K562 treated with DMSO at 1 percent for 4 hours (cell line): ENCODE data around the gene TOP1. TPM values are rescaled to one million over a fixed set of nuclear protein-coding genes. Genes with fewer than 3 reads are reported as not detected.

Source experiments
- total RNA-seq: library from RNA; unstranded; fragments of 300-600 nt; gene quantifications from 2 replicates; pipeline ENCODE4 v1.2.3, GENCODE V29; 2022; ENCODE audit not compliant: insufficient read depth

The TOP1 gene
- total RNA-seq, result 62.6 and 67.0 TPM in 2 replicates

DNA sequence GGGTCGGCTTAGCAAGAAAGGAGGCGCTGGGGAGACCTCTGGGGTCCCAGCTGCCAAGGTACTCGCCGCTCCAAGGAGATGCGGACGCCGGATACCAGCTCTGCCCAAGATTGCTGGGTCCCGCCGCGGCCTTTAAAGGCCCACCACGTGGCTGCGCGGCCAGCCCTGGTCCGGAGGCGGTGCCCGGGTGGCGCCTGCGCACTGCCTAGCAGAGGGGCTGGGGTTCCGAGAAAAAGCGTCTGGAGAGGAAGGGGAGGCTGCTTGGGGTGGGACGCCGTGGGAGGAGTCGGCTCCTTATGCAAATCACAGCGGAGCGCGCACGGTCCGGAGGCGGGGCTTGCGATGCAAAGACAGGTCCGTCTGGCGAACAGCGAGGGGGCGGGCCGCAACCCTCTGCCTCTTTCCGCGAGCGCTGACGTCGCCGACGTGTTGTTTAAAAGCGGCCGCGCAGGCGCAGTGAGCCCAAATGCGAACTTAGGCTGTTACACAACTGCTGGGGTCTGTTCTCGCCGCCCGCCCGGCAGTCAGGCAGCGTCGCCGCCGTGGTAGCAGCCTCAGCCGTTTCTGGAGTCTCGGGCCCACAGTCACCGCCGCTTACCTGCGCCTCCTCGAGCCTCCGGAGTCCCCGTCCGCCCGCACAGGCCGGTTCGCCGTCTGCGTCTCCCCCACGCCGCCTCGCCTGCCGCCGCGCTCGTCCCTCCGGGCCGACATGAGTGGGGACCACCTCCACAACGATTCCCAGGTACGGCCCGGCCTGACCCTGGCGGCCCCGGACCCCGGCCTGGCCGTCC, at the start of gene TOP1:
TSS of gene TOP1 (plus strand) at position 464 of the 791 bp plus-strand sequence. CDS start at position 710, 246 bp downstream.

DNA sequence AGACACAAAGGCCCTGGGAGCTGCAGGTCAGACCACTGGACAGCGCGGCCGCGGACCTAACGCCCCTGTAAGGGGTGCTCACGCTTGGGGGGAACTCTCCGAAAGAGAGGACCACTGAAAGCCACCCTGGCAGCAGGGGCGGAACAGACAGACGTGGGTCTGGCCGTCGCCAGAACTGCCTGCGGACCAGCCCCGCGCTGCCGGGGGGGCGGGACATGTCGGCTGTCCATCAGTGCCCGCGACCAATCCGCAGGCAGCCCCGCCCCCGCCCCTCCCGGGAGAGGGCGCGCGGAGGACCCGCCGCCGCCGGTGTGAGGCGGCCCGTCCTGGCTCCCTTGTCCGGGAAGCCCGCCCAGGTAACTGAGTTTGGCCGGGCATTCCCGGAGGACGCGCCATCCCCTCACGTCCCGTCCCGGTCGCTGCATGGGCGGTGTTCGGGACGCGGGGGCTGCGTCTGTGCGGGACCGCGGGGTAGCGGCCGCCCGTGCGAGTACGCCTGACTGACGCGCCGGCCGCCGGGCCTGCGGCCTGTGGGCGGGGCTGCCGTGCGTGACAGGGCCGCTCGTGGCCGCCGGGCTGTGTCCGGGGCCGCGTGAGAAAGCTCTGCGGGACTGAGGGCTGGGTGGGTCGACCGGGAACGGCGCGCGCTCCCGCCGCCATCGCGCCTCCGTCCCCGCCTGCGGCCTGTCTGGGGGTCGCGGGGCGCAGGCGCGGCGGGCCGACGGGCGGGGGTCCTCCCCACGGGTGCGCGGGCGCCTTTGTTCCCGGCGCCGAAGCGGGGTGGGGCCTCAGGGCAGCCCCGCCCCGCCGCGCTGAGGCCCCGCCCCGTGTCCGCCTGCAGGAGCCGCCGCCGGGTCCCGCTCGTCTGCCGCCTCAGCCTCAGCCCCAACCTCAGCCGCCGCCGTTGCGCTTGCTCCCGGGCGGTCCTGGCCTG, 108.3 kb downstream of the TOP1 start, which contains the start of gene PLCG1:
TSS of gene PLCG1 (plus strand) at position 864 of the 934 bp plus-strand sequence. CDS start 99 bp downstream, outside the sequence.

Other genes with a start within 250 kb of the TOP1 start
- 36.0 and 39.1 TPM in 2 replicates for gene PLCG1, start 108.7 kb downstream of the TOP1 start, total RNA-seq